ENCODE results near the gene ACSM6.

ACSM6 gene

DNA sequence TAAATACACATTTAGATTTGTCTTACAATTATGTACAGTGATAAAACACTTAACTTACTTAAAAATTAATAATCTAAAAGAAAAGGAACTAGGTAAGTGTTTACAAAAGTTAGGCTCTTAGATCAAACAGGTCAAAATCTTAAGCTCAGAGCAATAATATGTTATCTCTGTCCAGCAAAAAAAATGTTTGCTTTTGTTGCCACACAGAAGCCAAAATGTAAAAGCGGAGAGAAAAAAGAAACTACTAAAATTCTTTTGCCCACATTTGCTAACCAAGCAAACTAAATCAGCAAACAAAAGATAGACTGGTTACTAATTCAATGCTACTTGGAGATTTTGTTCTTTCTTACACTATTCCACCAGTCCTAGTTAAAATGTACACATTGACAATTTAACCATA is 15.2 kb upstream of the ACSM6 start:
- DNase-seq (ENCODE audit: low read depth in 1 of 2, low spot score in 1 of 2), result no peak
- Histone ChIP-seq H3K27me3 (ENCODE audit: insufficient read depth, poor library complexity, severe bottlenecking) (peaks cover 12% of the 10 kb centered on the region), H3K27ac (replicated peaks) (no peak overlapping the region), H3K4me3 (replicated peaks; ENCODE audit: insufficient read depth, low read length) (no peak overlapping the region)
- TF ChIP-seq SPI1 (IDR thresholded peaks at IDR 0.05; ENCODE audit: borderline replicate concordance, low read depth) (no peak), GABPA (IDR thresholded peaks at IDR 0.05; ENCODE audit: low read depth) (no peak), POLR2AphosphoS5 (IDR thresholded peaks at IDR 0.05; ENCODE audit: low read depth) (no peak)
- TF ChIP-seq, protein P1, sequence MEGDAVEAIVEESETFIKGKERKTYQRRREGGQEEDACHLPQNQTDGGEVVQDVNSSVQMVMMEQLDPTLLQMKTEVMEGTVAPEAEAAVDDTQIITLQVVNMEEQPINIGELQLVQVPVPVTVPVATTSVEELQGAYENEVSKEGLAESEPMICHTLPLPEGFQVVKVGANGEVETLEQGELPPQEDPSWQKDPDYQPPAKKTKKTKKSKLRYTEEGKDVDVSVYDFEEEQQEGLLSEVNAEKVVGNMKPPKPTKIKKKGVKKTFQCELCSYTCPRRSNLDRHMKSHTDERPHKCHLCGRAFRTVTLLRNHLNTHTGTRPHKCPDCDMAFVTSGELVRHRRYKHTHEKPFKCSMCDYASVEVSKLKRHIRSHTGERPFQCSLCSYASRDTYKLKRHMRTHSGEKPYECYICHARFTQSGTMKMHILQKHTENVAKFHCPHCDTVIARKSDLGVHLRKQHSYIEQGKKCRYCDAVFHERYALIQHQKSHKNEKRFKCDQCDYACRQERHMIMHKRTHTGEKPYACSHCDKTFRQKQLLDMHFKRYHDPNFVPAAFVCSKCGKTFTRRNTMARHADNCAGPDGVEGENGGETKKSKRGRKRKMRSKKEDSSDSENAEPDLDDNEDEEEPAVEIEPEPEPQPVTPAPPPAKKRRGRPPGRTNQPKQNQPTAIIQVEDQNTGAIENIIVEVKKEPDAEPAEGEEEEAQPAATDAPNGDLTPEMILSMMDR (IDR thresholded peaks at IDR 0.05; ENCODE audit: insufficient read depth, low read length), result no peak
- TF ChIP-seq, protein P2, sequence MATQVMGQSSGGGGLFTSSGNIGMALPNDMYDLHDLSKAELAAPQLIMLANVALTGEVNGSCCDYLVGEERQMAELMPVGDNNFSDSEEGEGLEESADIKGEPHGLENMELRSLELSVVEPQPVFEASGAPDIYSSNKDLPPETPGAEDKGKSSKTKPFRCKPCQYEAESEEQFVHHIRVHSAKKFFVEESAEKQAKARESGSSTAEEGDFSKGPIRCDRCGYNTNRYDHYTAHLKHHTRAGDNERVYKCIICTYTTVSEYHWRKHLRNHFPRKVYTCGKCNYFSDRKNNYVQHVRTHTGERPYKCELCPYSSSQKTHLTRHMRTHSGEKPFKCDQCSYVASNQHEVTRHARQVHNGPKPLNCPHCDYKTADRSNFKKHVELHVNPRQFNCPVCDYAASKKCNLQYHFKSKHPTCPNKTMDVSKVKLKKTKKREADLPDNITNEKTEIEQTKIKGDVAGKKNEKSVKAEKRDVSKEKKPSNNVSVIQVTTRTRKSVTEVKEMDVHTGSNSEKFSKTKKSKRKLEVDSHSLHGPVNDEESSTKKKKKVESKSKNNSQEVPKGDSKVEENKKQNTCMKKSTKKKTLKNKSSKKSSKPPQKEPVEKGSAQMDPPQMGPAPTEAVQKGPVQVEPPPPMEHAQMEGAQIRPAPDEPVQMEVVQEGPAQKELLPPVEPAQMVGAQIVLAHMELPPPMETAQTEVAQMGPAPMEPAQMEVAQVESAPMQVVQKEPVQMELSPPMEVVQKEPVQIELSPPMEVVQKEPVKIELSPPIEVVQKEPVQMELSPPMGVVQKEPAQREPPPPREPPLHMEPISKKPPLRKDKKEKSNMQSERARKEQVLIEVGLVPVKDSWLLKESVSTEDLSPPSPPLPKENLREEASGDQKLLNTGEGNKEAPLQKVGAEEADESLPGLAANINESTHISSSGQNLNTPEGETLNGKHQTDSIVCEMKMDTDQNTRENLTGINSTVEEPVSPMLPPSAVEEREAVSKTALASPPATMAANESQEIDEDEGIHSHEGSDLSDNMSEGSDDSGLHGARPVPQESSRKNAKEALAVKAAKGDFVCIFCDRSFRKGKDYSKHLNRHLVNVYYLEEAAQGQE (IDR thresholded peaks at IDR 0.05; ENCODE audit: insufficient replicate concordance, low read depth), result no peak

DNA sequence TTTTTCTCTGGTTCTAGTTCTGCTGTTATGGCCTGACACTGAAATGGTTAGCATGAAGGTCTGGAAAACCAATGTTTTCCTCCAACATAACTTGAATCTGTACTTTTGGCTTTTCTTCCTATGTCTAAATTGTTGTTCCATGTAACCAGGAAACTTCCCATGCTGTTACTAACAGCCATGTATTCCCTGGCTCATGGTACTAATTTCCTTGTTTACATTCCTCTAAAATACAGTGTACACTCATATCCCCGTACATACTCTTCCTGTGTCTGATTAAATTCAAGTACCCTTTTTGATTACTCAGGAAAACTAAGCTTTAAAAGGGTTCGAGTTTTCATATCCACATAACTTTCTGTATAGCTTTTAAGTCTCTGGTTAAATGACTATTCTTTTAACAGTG is 12.3 kb upstream of the ACSM6 start:
- TF ChIP-seq, protein P1 (IDR thresholded peaks at IDR 0.05; ENCODE audit: insufficient read depth, low read length), result no peak
- TF ChIP-seq SPI1 (IDR thresholded peaks at IDR 0.05; ENCODE audit: borderline replicate concordance, low read depth) (no peak), POLR2AphosphoS5 (IDR thresholded peaks at IDR 0.05; ENCODE audit: low read depth) (no peak), GABPA (IDR thresholded peaks at IDR 0.05; ENCODE audit: low read depth) (no peak)
- TF ChIP-seq, protein P2 (IDR thresholded peaks at IDR 0.05; ENCODE audit: insufficient replicate concordance, low read depth), result no peak
- Histone ChIP-seq H3K27ac (replicated peaks) (no peak overlapping the region), H3K4me3 (replicated peaks; ENCODE audit: insufficient read depth, low read length) (no peak overlapping the region), H3K27me3 (ENCODE audit: insufficient read depth, poor library complexity, severe bottlenecking) (peaks cover 12% of the 10 kb centered on the region)
- no peak for DNase-seq (ENCODE audit: low read depth in 1 of 2, low spot score in 1 of 2)

DNA sequence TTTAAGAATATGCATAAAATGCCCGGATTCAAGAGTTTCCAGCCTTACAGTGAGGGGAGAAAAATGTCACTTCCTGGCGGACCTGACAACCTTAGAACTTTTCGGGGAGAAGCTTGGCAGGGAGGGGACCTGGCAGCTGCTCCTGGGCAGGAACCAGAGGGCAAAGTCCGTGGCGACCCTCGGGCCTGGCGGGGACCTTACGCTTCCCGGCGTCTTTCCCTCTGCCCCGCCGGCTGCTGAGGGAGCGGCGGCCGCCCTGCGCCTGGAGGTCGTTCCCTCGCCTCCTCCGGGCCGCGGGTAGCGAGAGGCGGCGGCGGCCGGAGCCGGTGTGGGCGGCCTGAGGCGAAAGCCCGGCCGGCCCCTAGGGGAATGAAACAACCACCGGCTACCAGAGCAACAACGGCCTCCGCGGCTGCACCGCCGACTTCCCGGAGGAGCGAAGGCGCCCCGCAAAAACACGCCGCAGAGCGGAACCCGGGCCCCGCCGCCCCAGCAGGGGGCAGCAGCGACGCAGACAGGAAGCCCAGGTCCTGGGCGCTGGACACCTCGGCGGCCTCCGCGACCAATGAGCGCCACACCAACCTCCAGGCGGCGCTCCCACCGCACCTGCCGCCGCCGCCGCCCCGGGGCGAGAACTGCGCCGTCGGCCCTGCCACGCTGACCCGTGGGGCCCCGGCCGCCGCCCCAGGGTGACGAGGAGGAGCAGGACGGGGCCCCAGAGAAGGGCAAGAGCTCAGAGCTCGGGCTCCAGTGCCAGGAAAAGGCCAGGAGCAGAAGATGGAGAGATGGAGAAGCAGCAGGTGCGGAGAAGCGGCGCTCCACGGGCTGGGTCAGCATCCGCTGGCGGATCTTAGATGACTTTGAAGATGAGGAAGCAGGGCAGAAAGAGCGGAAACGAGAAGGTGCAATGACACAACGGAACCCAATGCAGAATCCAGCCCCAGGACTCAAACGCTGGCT is 10.5 kb upstream of the ACSM6 start:
- TF ChIP-seq POLR2AphosphoS5 (IDR thresholded peaks at IDR 0.05; ENCODE audit: low read depth), result no peak
- TF ChIP-seq GABPA (IDR thresholded peaks at IDR 0.05; ENCODE audit: low read depth), result no peak
- TF ChIP-seq, protein P1 (IDR thresholded peaks at IDR 0.05; ENCODE audit: insufficient read depth, low read length), result peak; percentile 55
- TF ChIP-seq SPI1 (IDR thresholded peaks at IDR 0.05; ENCODE audit: borderline replicate concordance, low read depth), result peak; percentile 1; the same call in 1 of the 2 replicates
- Histone ChIP-seq H3K4me3 (replicated peaks; ENCODE audit: insufficient read depth, low read length) (peak overlapping the region; percentile 30), H3K27ac (replicated peaks) (no peak overlapping the region), H3K27me3 (ENCODE audit: insufficient read depth, poor library complexity, severe bottlenecking) (peaks cover 12% of the 10 kb centered on the region)
- peak; percentile 43 to 71 for DNase-seq (ENCODE audit: low read depth in 1 of 2, low spot score in 1 of 2)

Data from HL-60 (cell line).